ENCODE data around the gene DDX1. TPM values are rescaled to one million over a fixed set of nuclear protein-coding genes. Genes with fewer than 3 reads are reported as not detected.

The DDX1 gene
- total and polyA plus RNA-seq, 10 of the 15 experiments (the other 5 are each of a cell fraction or from before 2014, with no cell fraction given) = 53.2 to 134 (median 85.6) TPM

GRCh38 chr2:15645720-15646385 is 54.2 kb downstream of the DDX1 start:
- H3K9ac ChIP-seq (ENCODE audit: control insufficient read depth, insufficient read depth, low read length) = no peak overlapping the region
- FAIRE-seq (no peak), DNase-seq (ENCODE audit: low read depth, low spot score) (no peak), ATAC-seq (no peak)
- H3K9me3 ChIP-seq (replicated peaks; ENCODE audit: control insufficient read depth, insufficient read depth, low read length) = no peaks in the 10 kb centered on the region
- H3K79me2 ChIP-seq (ENCODE audit: control insufficient read depth, insufficient read depth, low read length) = no peaks in the 10 kb centered on the region
- 19% methylated on average over 9 of the region's 9 CpGs for WGBS (ENCODE audit: insufficient coverage, insufficient replicate concordance, low lambda C conversion rate, missing lambda C conversion rate)
- H3K4me3 ChIP-seq = no peak overlapping the region
- H3K27ac ChIP-seq (ENCODE audit: control insufficient read depth, insufficient read depth) = no peak overlapping the region
- no peaks in the 10 kb centered on the region for H3K36me3 ChIP-seq (ENCODE audit: control insufficient read depth in 2 of 2, insufficient read depth in 2 of 2, low read length in 1 of 2)
- in situ Hi-C loops (cut with MboI) = loop anchor here (10.0 kb wide), 2 partner anchors 969 to 1109 kb away; no protein-coding TSS in a partner anchor
- RAD21 ChIA-PET (ENCODE audit: unreplicated experiment) = no interaction called here
- SMC1A ChIA-PET (ENCODE audit: uncharacterized antibody, unreplicated experiment) = no interaction called here
- H3K4me1 ChIP-seq (ENCODE audit: control insufficient read depth, insufficient read depth, low read length) = no peaks in the 10 kb centered on the region
- intact Hi-C loops (cut with micrococcal nuclease; ENCODE audit: unreplicated experiment) = no loop called here
- POLR2A ChIA-PET = no interaction called here
- H3K4me2 ChIP-seq (ENCODE audit: control insufficient read depth, insufficient read depth) = no peak overlapping the region
- no peak overlapping the region for H2AFZ ChIP-seq (ENCODE audit: control insufficient read depth, low read depth, low read length)
- no TSS peak for BruUV-seq (replicated peaks)
- H4K20me1 ChIP-seq (ENCODE audit: control insufficient read depth, insufficient read depth) = no peaks in the 10 kb centered on the region
- CTCF ChIA-PET = no interaction called here
- no peaks in the 10 kb centered on the region; a peak in 1 of 4 replicates for H3K27me3 ChIP-seq (replicated peaks in 1 of 2; ENCODE audit: control insufficient read depth in 2 of 2, insufficient read depth in 2 of 2, low read length in 1 of 2)
- TF ChIP-seq ATF7 (IDR thresholded peaks at IDR 0.05; ENCODE audit: low read depth) = no peak
- TF ChIP-seq ZNF207 (IDR thresholded peaks at IDR 0.05; ENCODE audit: borderline replicate concordance) = no peak
- no peak for TF ChIP-seq ZNF24 (IDR thresholded peaks at IDR 0.05)
- TF ChIP-seq SMC3 (IDR thresholded peaks at IDR 0.05; ENCODE audit: borderline replicate concordance, low read length) = no peak
- no peak for TF ChIP-seq ETV6 (conservative IDR thresholded peaks at IDR 0.05 in 1 of 2, IDR thresholded peaks at IDR 0.05 in 1 of 2; ENCODE audit: borderline replicate concordance in 1 of 2, low read depth in 1 of 2)
- no peak for TF ChIP-seq SMARCA5 (IDR thresholded peaks at IDR 0.05)
- TF ChIP-seq RB1 (IDR thresholded peaks at IDR 0.05; ENCODE audit: borderline replicate concordance) = no peak
- no peak for TF ChIP-seq GATAD2B (conservative IDR thresholded peaks at IDR 0.05; ENCODE audit: low read depth)
- TF ChIP-seq CEBPZ (IDR thresholded peaks at IDR 0.05; ENCODE audit: low read depth, low read length) = no peak
- TF ChIP-seq RELB (IDR thresholded peaks at IDR 0.05; ENCODE audit: low read depth) = no peak
- no peak for TF ChIP-seq TBL1XR1 (IDR thresholded peaks at IDR 0.05; ENCODE audit: low read depth, low read length)
- TF ChIP-seq CREM (IDR thresholded peaks at IDR 0.05; ENCODE audit: low read depth) = no peak
- TF ChIP-seq PRDM15 (CRISPR knock-in tag; IDR thresholded peaks at IDR 0.05) = no peak
- no peak for TF ChIP-seq NR2C2 (IDR thresholded peaks at IDR 0.05; ENCODE audit: borderline replicate concordance, control insufficient read depth, insufficient read length, low read depth)
- TF ChIP-seq KAT2A (conservative IDR thresholded peaks at IDR 0.05; ENCODE audit: control insufficient read depth, low read depth, low read length) = no peak
- TF ChIP-seq STAT1 (conservative IDR thresholded peaks at IDR 0.05) = no peak
